PFSK-1 (cell line): ENCODE measurements around the gene NCOA7.

ENCODE experiments used
- POLR2AphosphoS5 ChIP-seq: IDR thresholded peaks from 2 replicates; pipeline ENCODE4 v1.6.1; 2012; ENCODE audit warnings: low read depth, mild to moderate bottlenecking, control low read depth, low read length, moderate library complexity
- TAF1 ChIP-seq: IDR thresholded peaks from 2 replicates; pipeline ENCODE4 v1.6.1; 2012; ENCODE audit warnings: low read length, control low read depth, borderline replicate concordance; ENCODE audit not compliant: insufficient read depth
- TF ChIP-seq, protein P1 (sequence below), 2 experiments: IDR thresholded peaks; 2 replicates each; pipeline versions ENCODE4 v1.6.1 to v1.8.0; 2011 to 2012; ENCODE audit warnings: low read depth in 2 of 2, low read length in 2 of 2, control low read depth in 1 of 2, inconsistent platforms in 1 of 2, mild to moderate bottlenecking in 1 of 2, moderate library complexity in 1 of 2; ENCODE audit not compliant: insufficient read depth in 1 of 2

DNA sequence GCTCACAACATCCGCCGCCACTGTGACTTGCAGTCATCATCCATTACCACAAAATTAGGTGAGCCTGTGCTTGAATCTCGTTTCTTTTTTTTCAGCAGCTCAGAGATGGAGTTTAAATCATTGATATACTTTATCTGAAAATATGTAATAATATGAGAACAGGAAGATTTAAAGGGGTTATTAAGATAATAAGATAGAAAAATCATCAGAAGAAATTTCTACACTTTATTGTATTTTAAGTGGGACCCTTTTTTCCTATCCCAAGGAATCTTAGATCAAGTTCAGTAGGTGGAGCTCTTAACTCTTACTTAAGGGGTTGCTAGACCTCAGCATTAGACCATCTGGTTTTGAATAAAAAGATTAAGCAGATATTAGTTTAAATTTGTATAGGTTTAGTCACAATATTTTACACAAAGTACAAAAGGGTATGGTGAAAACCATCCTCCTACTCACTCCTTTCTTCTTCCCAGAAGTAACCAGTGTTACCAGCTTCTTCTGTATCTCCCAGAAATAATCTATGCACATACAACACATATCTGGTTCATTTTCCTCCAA lies 9.4 kb upstream of the NCOA7 start:
- no peak for TF ChIP-seq POLR2AphosphoS5
- TF ChIP-seq, protein P1, sequence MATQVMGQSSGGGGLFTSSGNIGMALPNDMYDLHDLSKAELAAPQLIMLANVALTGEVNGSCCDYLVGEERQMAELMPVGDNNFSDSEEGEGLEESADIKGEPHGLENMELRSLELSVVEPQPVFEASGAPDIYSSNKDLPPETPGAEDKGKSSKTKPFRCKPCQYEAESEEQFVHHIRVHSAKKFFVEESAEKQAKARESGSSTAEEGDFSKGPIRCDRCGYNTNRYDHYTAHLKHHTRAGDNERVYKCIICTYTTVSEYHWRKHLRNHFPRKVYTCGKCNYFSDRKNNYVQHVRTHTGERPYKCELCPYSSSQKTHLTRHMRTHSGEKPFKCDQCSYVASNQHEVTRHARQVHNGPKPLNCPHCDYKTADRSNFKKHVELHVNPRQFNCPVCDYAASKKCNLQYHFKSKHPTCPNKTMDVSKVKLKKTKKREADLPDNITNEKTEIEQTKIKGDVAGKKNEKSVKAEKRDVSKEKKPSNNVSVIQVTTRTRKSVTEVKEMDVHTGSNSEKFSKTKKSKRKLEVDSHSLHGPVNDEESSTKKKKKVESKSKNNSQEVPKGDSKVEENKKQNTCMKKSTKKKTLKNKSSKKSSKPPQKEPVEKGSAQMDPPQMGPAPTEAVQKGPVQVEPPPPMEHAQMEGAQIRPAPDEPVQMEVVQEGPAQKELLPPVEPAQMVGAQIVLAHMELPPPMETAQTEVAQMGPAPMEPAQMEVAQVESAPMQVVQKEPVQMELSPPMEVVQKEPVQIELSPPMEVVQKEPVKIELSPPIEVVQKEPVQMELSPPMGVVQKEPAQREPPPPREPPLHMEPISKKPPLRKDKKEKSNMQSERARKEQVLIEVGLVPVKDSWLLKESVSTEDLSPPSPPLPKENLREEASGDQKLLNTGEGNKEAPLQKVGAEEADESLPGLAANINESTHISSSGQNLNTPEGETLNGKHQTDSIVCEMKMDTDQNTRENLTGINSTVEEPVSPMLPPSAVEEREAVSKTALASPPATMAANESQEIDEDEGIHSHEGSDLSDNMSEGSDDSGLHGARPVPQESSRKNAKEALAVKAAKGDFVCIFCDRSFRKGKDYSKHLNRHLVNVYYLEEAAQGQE (IDR thresholded peaks at IDR 0.05; ENCODE audit: insufficient read depth in 1 of 2, low read depth in 2 of 2, low read length in 2 of 2): no peak
- TF ChIP-seq TAF1: no peak
